ENCODE data around the gene RFX4. TPM values are rescaled to one million over a fixed set of nuclear protein-coding genes. Genes with fewer than 3 reads are reported as not detected.

Gene RFX4
- total and polyA plus RNA-seq, 9 of the 15 experiments (the other 6 are each of a cell fraction or from before 2014, with no cell fraction given): not detected

GRCh38 chr12:106588771-106589170 lies 6.0 kb downstream of the RFX4 start:
- Histone ChIP-seq H3K79me2 (ENCODE audit: control insufficient read depth, insufficient read depth, low read length) (no peaks in the 10 kb centered on the region), H4K20me1 (replicated peaks; ENCODE audit: control insufficient read depth, insufficient read depth, low read length) (no peaks in the 10 kb centered on the region), H2AFZ (ENCODE audit: low read depth, low read length) (no peak overlapping the region), H3K27ac (ENCODE audit: extremely low read depth, low read depth, low read length) (no peak overlapping the region), H3K9ac (ENCODE audit: insufficient read depth in 1 of 2, low read depth in 2 of 2, low read length in 2 of 2) (no peak overlapping the region), H3K4me1 (replicated peaks in 1 of 2; ENCODE audit: control insufficient read depth in 2 of 2, insufficient read depth in 2 of 2, low read length in 2 of 2) (peaks cover 0 to 5% of the 10 kb centered on the region in 2 experiments; a peak in 2 of 5 replicates), H3K4me2 (ENCODE audit: insufficient read depth, low read length) (no peak overlapping the region), H3K27me3 (ENCODE audit: control insufficient read depth in 2 of 2, insufficient read depth in 2 of 2, low read length in 2 of 2) (peaks cover 47 to 52% of the 10 kb centered on the region in 2 experiments), H3K4me3 (no peak overlapping the region), H3K9me1 (ENCODE audit: control insufficient read depth, insufficient read depth, low read length) (no peaks in the 10 kb centered on the region), H3K36me3 (ENCODE audit: control insufficient read depth, insufficient read depth, low read length) (no peaks in the 10 kb centered on the region), H3K9me3 (replicated peaks; ENCODE audit: control insufficient read depth, insufficient read depth, low read depth, low read length) (no peaks in the 10 kb centered on the region)
- CTCF ChIA-PET (ENCODE audit: low intra/inter-chr PET ratio): no interaction called here
- BruUV-seq (replicated peaks): no TSS peak
- in situ Hi-C loops (cut with MboI): no loop called here
- FAIRE-seq (no peak), ATAC-seq (no peak), DNase-seq (ENCODE audit: extremely low read depth in 1 of 4, low spot score in 3 of 4) (no peak)
- WGBS (ENCODE audit: insufficient coverage, low coverage, missing lambda C conversion rate): 2% methylated on average over 4 of the region's 4 CpGs
- intact Hi-C loops (cut with micrococcal nuclease): no loop called here
- TF ChIP-seq PATZ1 (CRISPR knock-in tag; IDR thresholded peaks at IDR 0.05; ENCODE audit: borderline replicate concordance) (no peak), ZNF165 (CRISPR knock-in tag; IDR thresholded peaks at IDR 0.05; ENCODE audit: borderline replicate concordance) (no peak), HNRNPK (IDR thresholded peaks at IDR 0.05; ENCODE audit: low read depth, low read length, poor library complexity, severe bottlenecking) (no peak), GTF2A2 (tag; IDR thresholded peaks at IDR 0.05) (no peak), HNRNPH1 (optimal IDR thresholded peaks at IDR 0.05; ENCODE audit: low read depth, low read length) (no peak)
- TF ChIP-seq, protein P1, sequence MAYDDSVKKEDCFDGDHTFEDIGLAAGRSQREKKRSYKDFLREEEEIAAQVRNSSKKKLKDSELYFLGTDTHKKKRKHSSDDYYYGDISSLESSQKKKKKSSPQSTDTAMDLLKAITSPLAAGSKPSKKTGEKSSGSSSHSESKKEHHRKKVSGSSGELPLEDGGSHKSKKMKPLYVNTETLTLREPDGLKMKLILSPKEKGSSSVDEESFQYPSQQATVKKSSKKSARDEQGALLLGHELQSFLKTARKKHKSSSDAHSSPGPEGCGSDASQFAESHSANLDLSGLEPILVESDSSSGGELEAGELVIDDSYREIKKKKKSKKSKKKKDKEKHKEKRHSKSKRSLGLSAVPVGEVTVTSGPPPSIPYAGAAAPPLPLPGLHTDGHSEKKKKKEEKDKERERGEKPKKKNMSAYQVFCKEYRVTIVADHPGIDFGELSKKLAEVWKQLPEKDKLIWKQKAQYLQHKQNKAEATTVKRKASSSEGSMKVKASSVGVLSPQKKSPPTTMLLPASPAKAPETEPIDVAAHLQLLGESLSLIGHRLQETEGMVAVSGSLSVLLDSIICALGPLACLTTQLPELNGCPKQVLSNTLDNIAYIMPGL (CRISPR knock-in tag; IDR thresholded peaks at IDR 0.05): no peak
- POLR2A ChIA-PET: no interaction called here
